Measurements from ENCODE around the gene TOP3A. TPM values are rescaled to one million over a fixed set of nuclear protein-coding genes. Genes with fewer than 3 reads are reported as not detected.

TOP3A gene
- total RNA-seq, 1 experiment from 2014 or later = 48.8 TPM

- DNase-seq (ENCODE audit: low read depth, low spot score) = no peak
- Histone ChIP-seq H3K9me2 (ENCODE audit: insufficient read depth) (no peaks in the 10 kb centered on the region), H3K79me2 (ENCODE audit: insufficient read depth, low read length) (no peaks in the 10 kb centered on the region; the same call in 1 of the 2 replicates), H3K9me3 (ENCODE audit: control insufficient read depth in 1 of 2, insufficient read depth in 1 of 2, low read depth in 1 of 2, low read length in 2 of 2) (no peaks in the 10 kb centered on the region), H3K36me3 (ENCODE audit: control insufficient read depth in 1 of 2, insufficient read depth in 2 of 2, low read length in 2 of 2) (peaks cover 59 to 64% of the 10 kb centered on the region in 2 experiments), H3K27ac (ENCODE audit: low read depth, low read length) (no peak overlapping the region), H3K9ac (ENCODE audit: low read length) (no peak overlapping the region), H3K27me3 (ENCODE audit: insufficient read depth, low read length) (no peaks in the 10 kb centered on the region), H3K4me3 (replicated peaks in 1 of 2; ENCODE audit: low read depth in 1 of 2, low read length in 2 of 2) (no peak overlapping the region), H4K20me1 (ENCODE audit: insufficient read depth) (peaks cover 3% of the 10 kb centered on the region; the same call in 1 of the 2 replicates), H2AFZ (ENCODE audit: low read depth, low read length, poor library complexity, severe bottlenecking) (no peak overlapping the region), H3K4me2 (ENCODE audit: low read length) (no peak overlapping the region), H3K4me1 (ENCODE audit: control insufficient read depth in 1 of 2, insufficient read depth in 2 of 2, low read length in 2 of 2) (no peaks in the 10 kb centered on the region)
- intact Hi-C loops (cut with micrococcal nuclease) = no loop called here
- RAD21 ChIA-PET (ENCODE audit: low non-redundant PET in 1 of 2, low total read pairs in 2 of 2, uncharacterized antibody in 2 of 2, unreplicated experiment in 2 of 2) = no interaction called here
- CTCF ChIA-PET = no interaction called here
- POLR2A ChIA-PET = no interaction called here
- ATAC-seq = no peak
- no TSS peak for BruUV-seq (replicated peaks)
- TF ChIP-seq JUND (IDR thresholded peaks at IDR 0.05) (no peak), CTCF (IDR thresholded peaks at IDR 0.05 in 2 of 3, conservative IDR thresholded peaks at IDR 0.05 in 1 of 3; ENCODE audit: borderline replicate concordance in 1 of 3, insufficient read depth in 1 of 3, low read depth in 2 of 3, low read length in 2 of 3) (no peak), EZH2 (IDR thresholded peaks at IDR 0.05) (no peak), REST (IDR thresholded peaks at IDR 0.05; ENCODE audit: low read depth) (no peak), SIN3A (IDR thresholded peaks at IDR 0.05; ENCODE audit: low read depth) (no peak), ATF3 (IDR thresholded peaks at IDR 0.05) (no peak), ZBTB33 (IDR thresholded peaks at IDR 0.05; ENCODE audit: extremely low read depth, insufficient replicate concordance, low read length) (no peak)
Measured at GRCh38 chr17:18280249-18280648, 34.5 kb downstream of the TOP3A start.
